IMR-90 (cell line): Measurements from ENCODE around the gene LEMD3. TPM values are rescaled to one million over a fixed set of nuclear protein-coding genes. Genes with fewer than 3 reads are reported as not detected.

Experiments used
- ATAC-seq: fragments of 200-7000 bp; cut with Tn5 transposase; 2 replicates; pipeline ENCODE4 v1.9.1; 2020; ENCODE audit warnings: low read depth, mild to moderate bottlenecking, moderate library complexity
- BruUV-seq: library from RNA; stranded (reverse); fragments of 400-500 nt; replicated peaks from 2 replicates; lab custom pipeline; 2021; lab: Mats Ljungman, UMichigan
- CTCF ChIA-PET: fragments of 300-600 bp; formaldehyde crosslinking; extraction: SDS; loops from one replicate; lab custom pipeline; 2021; ENCODE audit warnings: antibody characterized with exemption; lab: Yijun Ruan, JAX
- POLR2A ChIA-PET: fragments of 300-600 bp; sonication (Branson Sonifier 250); formaldehyde crosslinking; loops from one replicate; lab custom pipeline; 2022; ENCODE audit warnings: antibody characterized with exemption; ENCODE audit not compliant: unreplicated experiment; lab: Charles Lee
- DNase-seq: peaks from one replicate; pipeline ENCODE4 v3.0.0; 2013
- H2AFZ ChIP-seq: replicated peaks from 2 replicates; pipeline ENCODE3; 2013; ENCODE audit warnings: low read length, mild to moderate bottlenecking; ENCODE audit not compliant: poor library complexity
- H2AK5ac ChIP-seq: 2 replicates; pipeline ENCODE4 v1.6.1; 2013; ENCODE audit warnings: low read depth, low read length, inconsistent platforms
- H2AK9ac ChIP-seq: replicated peaks from 2 replicates; pipeline ENCODE3; 2013; ENCODE audit warnings: mild to moderate bottlenecking, low read depth, low read length, moderate library complexity; ENCODE audit not compliant: poor library complexity
- H2BK120ac ChIP-seq: 2 replicates; pipeline ENCODE4 v1.6.1; 2013; ENCODE audit warnings: low read depth, low read length, inconsistent platforms
- H2BK15ac ChIP-seq: 3 replicates; pipeline ENCODE4 v1.6.1; 2013; ENCODE audit warnings: low read depth, low read length, inconsistent platforms
- H2BK20ac ChIP-seq: 2 replicates; pipeline ENCODE4 v1.6.1; 2013; ENCODE audit warnings: low read depth, mild to moderate bottlenecking, inconsistent platforms, low read length, moderate library complexity
- H2BK5ac ChIP-seq: 2 replicates; pipeline ENCODE4 v1.6.1; 2013; ENCODE audit warnings: mild to moderate bottlenecking, low read depth, low read length, inconsistent platforms; ENCODE audit not compliant: poor library complexity, severe bottlenecking
- H3K14ac ChIP-seq: replicated peaks from 2 replicates; pipeline ENCODE4 v1.6.1; 2013; ENCODE audit warnings: low read depth, low read length, inconsistent platforms
- H3K18ac ChIP-seq: 2 replicates; pipeline ENCODE4 v1.6.1; 2013; ENCODE audit warnings: low read depth, low read length, control low read depth
- H3K23ac ChIP-seq: 2 replicates; pipeline ENCODE4 v1.6.1; 2013; ENCODE audit warnings: low read depth, low read length, inconsistent platforms
- H3K27ac ChIP-seq: 2 replicates; pipeline ENCODE4 v1.5.1; 2013; ENCODE audit warnings: mild to moderate bottlenecking, control low read depth, low read length; ENCODE audit not compliant: insufficient read depth
- H3K27me3 ChIP-seq: 2 replicates; pipeline ENCODE4 v1.6.1; 2013; ENCODE audit warnings: low read length; ENCODE audit not compliant: control insufficient read depth, insufficient read depth
- H3K36me3 ChIP-seq: 2 replicates; pipeline ENCODE4 v1.6.1; 2013; ENCODE audit warnings: low read length, mixed read lengths; ENCODE audit not compliant: control insufficient read depth, insufficient read depth
- H3K4ac ChIP-seq: 2 replicates; pipeline ENCODE4 v1.6.1; 2013; ENCODE audit warnings: low read depth, low read length, inconsistent platforms
- H3K4me1 ChIP-seq: 2 replicates; pipeline ENCODE4 v1.6.1; 2013; ENCODE audit warnings: low read length, mixed read lengths; ENCODE audit not compliant: control insufficient read depth, insufficient read depth
- H3K4me2 ChIP-seq: 2 replicates; pipeline ENCODE4 v1.6.1; 2013; ENCODE audit warnings: low read depth, mild to moderate bottlenecking, control low read depth, low read length, moderate library complexity
- H3K4me3 ChIP-seq: 2 replicates; pipeline ENCODE4 v1.5.1; 2013; ENCODE audit warnings: low read depth, mild to moderate bottlenecking, control low read depth, low read length, moderate library complexity; ENCODE audit not compliant: insufficient read depth
- H3K56ac ChIP-seq: 2 replicates; pipeline ENCODE4 v1.6.1; 2013; ENCODE audit warnings: low read length, inconsistent platforms; ENCODE audit not compliant: insufficient read depth; ENCODE audit errors: extremely low read depth
- H3K79me1 ChIP-seq, 2 experiments: 2 replicates each; pipeline ENCODE4 v1.6.1; 2013; ENCODE audit warnings: low read length in 2 of 2, inconsistent platforms in 1 of 2, low read depth in 1 of 2
- H3K9ac ChIP-seq: 2 replicates; pipeline ENCODE4 v1.6.1; 2013; ENCODE audit warnings: low read depth, low read length, control low read depth
- H3K9me1 ChIP-seq: 2 replicates; pipeline ENCODE4 v1.6.1; 2013; ENCODE audit warnings: low read length, inconsistent platforms; ENCODE audit not compliant: insufficient read depth
- H3K9me3 ChIP-seq: 2 replicates; pipeline ENCODE4 v1.6.1; 2013; ENCODE audit warnings: low read length; ENCODE audit not compliant: control insufficient read depth, insufficient read depth
- H4K20me1 ChIP-seq: 2 replicates; pipeline ENCODE4 v1.6.1; 2013; ENCODE audit warnings: low read length, inconsistent platforms; ENCODE audit not compliant: insufficient read depth
- H4K5ac ChIP-seq: 2 replicates; pipeline ENCODE4 v1.6.1; 2013; ENCODE audit warnings: mild to moderate bottlenecking, low read depth, low read length, control low read depth
- H4K8ac ChIP-seq, 2 experiments: 2 replicates each; pipeline ENCODE4 v1.6.1; 2013; ENCODE audit warnings: low read depth in 2 of 2, low read length in 2 of 2, control low read depth in 1 of 2, inconsistent platforms in 1 of 2
- H4K91ac ChIP-seq: 2 replicates; pipeline ENCODE4 v1.6.1; 2013; ENCODE audit warnings: low read depth, low read length, inconsistent platforms; ENCODE audit not compliant: insufficient read depth
- CEBPB ChIP-seq: IDR thresholded peaks from 2 replicates; pipeline ENCODE4 v1.6.1; 2012; ENCODE audit warnings: low read depth, low read length, improper control_type of control experiment
- CHD1 ChIP-seq: IDR thresholded peaks from 2 replicates; pipeline ENCODE4 v1.6.1; 2012; ENCODE audit warnings: low read depth, low read length, improper control_type of control experiment
- MAFK ChIP-seq: IDR thresholded peaks from 2 replicates; pipeline ENCODE4 v1.6.1; 2012; ENCODE audit warnings: low read depth, low read length, improper control_type of control experiment
- MAZ ChIP-seq: IDR thresholded peaks from 2 replicates; pipeline ENCODE4 v1.6.1; 2012; ENCODE audit warnings: low read depth, mild to moderate bottlenecking, low read length, improper control_type of control experiment, moderate library complexity, borderline replicate concordance
- MXI1 ChIP-seq: IDR thresholded peaks from 2 replicates; pipeline ENCODE4 v1.6.1; 2012; ENCODE audit warnings: low read depth, mild to moderate bottlenecking, low read length, moderate library complexity, borderline replicate concordance
- NFE2L2 ChIP-seq: fragments of 150-350 bp; IDR thresholded peaks from 2 replicates; pipeline ENCODE4 v1.6.1; 2016; ENCODE audit warnings: low read depth, mild to moderate bottlenecking, low read length
- POLR2A ChIP-seq: IDR thresholded peaks from 2 replicates; pipeline ENCODE4 v1.6.1; 2012; ENCODE audit warnings: mild to moderate bottlenecking, low read depth, low read length
- RAD21 ChIP-seq: IDR thresholded peaks from 2 replicates; pipeline ENCODE4 v1.6.1; 2012; ENCODE audit warnings: low read length, improper control_type of control experiment
- RCOR1 ChIP-seq: IDR thresholded peaks from 2 replicates; pipeline ENCODE4 v1.6.1; 2012; ENCODE audit warnings: mild to moderate bottlenecking, low read length, improper control_type of control experiment; ENCODE audit not compliant: insufficient replicate concordance
- RFX5 ChIP-seq: IDR thresholded peaks from 2 replicates; pipeline ENCODE4 v1.8.0; 2012; ENCODE audit warnings: low read depth, mild to moderate bottlenecking, low read length, moderate library complexity
- SMC3 ChIP-seq: fragments of 150-350 bp; IDR thresholded peaks from 2 replicates; pipeline ENCODE4 v1.6.1; 2016; ENCODE audit warnings: low read depth, mild to moderate bottlenecking, antibody characterized with exemption, low read length, moderate library complexity
- USF2 ChIP-seq: fragments of 150-350 bp; IDR thresholded peaks from 2 replicates; pipeline ENCODE4 v1.6.1; 2017; ENCODE audit warnings: mild to moderate bottlenecking, antibody characterized with exemption, low read length, low read depth
- WGBS, 2 experiments: methylation state at CpG; one replicate each; pipeline versions ENCODE4 v1.1.5 to v1.1.7; 2013; ENCODE audit warnings: missing lambda C conversion rate in 2 of 2; ENCODE audit not compliant: insufficient read length in 1 of 2; ENCODE audit errors: extremely low coverage in 2 of 2; 5-methylcytosine and 5-hydroxymethylcytosine counted together
- dilution Hi-C: fragments of 300-500 bp; cut with HindIII; formaldehyde crosslinking; loops from one replicate; pipeline ENCODE4 v1.14.3; 2018; ENCODE audit warnings: low sequenced_read_pairs; ENCODE audit not compliant: unreplicated experiment
- in situ Hi-C: fragments of 300-500 bp; cut with MboI; formaldehyde crosslinking; loops from 3 replicates; pipeline ENCODE4 v1.14.3; 2019; ENCODE audit warnings: low sequenced_read_pairs, inconsistent platforms, mixed read lengths
- intact Hi-C: fragments of 100-400 bp; cut with micrococcal nuclease; formaldehyde crosslinking; loops from 2 replicates; pipeline ENCODE4 v1.10.0; 2022
- polyA plus RNA-seq, 3 experiments: library from polyadenylated mRNA; depleted of rRNA; stranded (reverse); fragments of >200 nt; gene quantifications; 2 replicates each; pipeline ENCODE4 v1.2.3, GENCODE V29; 2012; ENCODE audit warnings: low replicate concordance in 1 of 3
- total RNA-seq: library from RNA; depleted of rRNA; stranded (reverse); fragments of >200 nt; gene quantifications from 2 replicates; pipeline ENCODE4 v1.2.3, GENCODE V29; 2012

LEMD3 gene
- total and polyA plus RNA-seq, 2 of the 4 experiments (the other 2 are of a cell fraction): 5.5 to 9.9 TPM

- dilution Hi-C loops (no loop called here), in situ Hi-C loops (no loop called here), intact Hi-C loops (no loop called here)
- Histone ChIP-seq H4K20me1 (peaks cover 17% of the 10 kb centered on the region), H3K9me1 (no peaks in the 10 kb centered on the region), H2AFZ (no peak overlapping the region), H3K4me3 (no peak overlapping the region), H3K4me1 (no peaks in the 10 kb centered on the region; the same call in 1 of the 2 replicates), H3K4ac (no peak overlapping the region), H3K9ac (no peak overlapping the region), H3K56ac (no peak overlapping the region), H3K23ac (no peak overlapping the region), H4K91ac (no peak overlapping the region), H3K9me3 (peaks cover 2% of the 10 kb centered on the region), H2AK9ac (no peak overlapping the region), H3K79me1 (peaks cover 20 to 39% of the 10 kb centered on the region in 2 experiments), H3K27ac (no peak overlapping the region), H2BK120ac (no peak overlapping the region), H3K18ac (no peak overlapping the region), H2AK5ac (no peak overlapping the region), H3K27me3 (no peaks in the 10 kb centered on the region), H3K4me2 (no peak overlapping the region), H2BK5ac (no peak overlapping the region), H2BK15ac (no peak overlapping the region), H3K36me3 (no peaks in the 10 kb centered on the region), H4K5ac (no peak overlapping the region), H2BK20ac (no peak overlapping the region), H4K8ac (no peak overlapping the region), H3K14ac (no peak overlapping the region)
- ChIA-PET CTCF (no interaction called here), POLR2A (no interaction called here)
- ATAC-seq: no peak
- DNase-seq: peak; percentile 13
- WGBS, 2 experiments: no CpG with 5 or more reads among the region's 6 CpGs
- TF ChIP-seq MAFK (no peak), POLR2A (no peak), RAD21 (no peak), MAZ (no peak), MXI1 (no peak), CHD1 (no peak), USF2 (no peak), RFX5 (no peak), CEBPB (no peak), NFE2L2 (no peak), SMC3 (no peak), RCOR1 (no peak)
- no TSS peak for BruUV-seq
Observed at GRCh38 chr12:65200007-65200665, 30.8 kb downstream of the LEMD3 start.
